GM10248 (cell line): ENCODE data around the gene FAM81A.
A peak's percentile ranks its signal among the peaks of the same experiment; 100 is the strongest.
"Not testable (repeated sequence)": the region's sequence is repeated elsewhere in the genome, so short reads cannot be mapped to it uniquely, and the experiment has no call there.

Experiments
- CTCF ChIA-PET: fragments of 300-600 bp; sonication (Branson Sonifier 250); formaldehyde crosslinking; extraction: SDS; loops from one replicate; lab custom pipeline; 2021; ENCODE audit warnings: antibody characterized with exemption; lab: Yijun Ruan, JAX
- POLR2A ChIA-PET: fragments of 350-650 bp; sonication (Branson Sonifier 250); formaldehyde crosslinking; extraction: SDS; loops from one replicate; lab custom pipeline; 2020; ENCODE audit warnings: antibody characterized with exemption; lab: Yijun Ruan, JAX
- DNase-seq: peaks from one replicate; pipeline ENCODE4 v3.0.0; 2012; ENCODE audit errors: extremely low spot score
- CTCF ChIP-seq: IDR thresholded peaks from 2 replicates; pipeline ENCODE4 v1.5.1; 2012; ENCODE audit warnings: mild to moderate bottlenecking, low read depth; ENCODE audit errors: extremely low read depth, missing control alignments, control extremely low read depth

FAM81A gene

GRCh38 chr15:59398220-59398619 is 39.8 kb upstream of the FAM81A start:
- CTCF ChIA-PET = interaction anchor here (1.0 to 7.2 kb wide), 8 partner anchors 8 to 104 kb away, joined by 3 to 60 read pairs (median 4); no protein-coding TSS in a partner anchor
- no peak for TF ChIP-seq CTCF
- POLR2A ChIA-PET = interaction anchor here (2.5 kb wide), 1 partner anchor 25 kb away, joined by 7 read pairs; the partner anchor contains the start of gene MYO1E
- DNase-seq = no peak

- no peak for TF ChIP-seq CTCF
- peak; percentile 74 for DNase-seq
- CTCF ChIA-PET = interaction anchor here (1.1 to 7.2 kb wide), 10 partner anchors 10 to 152 kb away, joined by 3 to 60 read pairs (median 4); no protein-coding TSS in a partner anchor
- POLR2A ChIA-PET = interaction anchor here (2.5 kb wide), 1 partner anchor 27 kb away, joined by 7 read pairs; the partner anchor contains the start of gene MYO1E
These were observed 38.4 kb upstream of the FAM81A start for GRCh38 chr15:59399465-59400102.

GRCh38 chr15:59400103-59400813 is 37.7 kb upstream of the FAM81A start:
- no peak for TF ChIP-seq CTCF
- ChIA-PET POLR2A (interaction anchor here (2.5 kb wide), 1 partner anchor 27 kb away, joined by 7 read pairs; the partner anchor contains the start of gene MYO1E), CTCF (interaction anchor here (1.3 to 7.2 kb wide), 6 partner anchors 10 to 103 kb away, joined by 3 to 60 read pairs (median 5); no protein-coding TSS in a partner anchor)
- DNase-seq = no peak

GRCh38 chr15:59401051-59401823 is 36.7 kb upstream of the FAM81A start:
- POLR2A ChIA-PET, DNase-seq: not testable (repeated sequence)
- CTCF ChIA-PET = interaction anchor here (1.3 to 7.2 kb wide), 2 partner anchors 9 to 91 kb away, joined by 3 to 60 read pairs; no protein-coding TSS in a partner anchor

- ChIA-PET POLR2A (no interaction called here), CTCF (no interaction called here)
- DNase-seq = no peak
- TF ChIP-seq CTCF = no peak
These were observed 36.0 kb upstream of the FAM81A start for GRCh38 chr15:59401824-59402569.

- ChIA-PET POLR2A (interaction anchor here (0.5 to 1.0 kb wide), 2 partner anchors 32 to 156 kb away, joined by 3 to 4 read pairs; partner anchors contain the start of gene MYO1E), CTCF (interaction anchor here (1.7 to 3.6 kb wide), 3 partner anchors 13 to 26 kb away, joined by 4 to 13 read pairs (median 6); no protein-coding TSS in a partner anchor)
- TF ChIP-seq CTCF = no peak
- no peak for DNase-seq
These were observed 32.9 kb upstream of the FAM81A start for GRCh38 chr15:59405079-59405478.
